Activated CD4-positive, alpha-beta T cell treated with anti-CD3 and anti-CD28 coated beads for 24 hours (primary cell): ENCODE results near the gene AQP1.

Experiments
- DNase-seq, 2 donors: peaks; one replicate each; pipeline ENCODE4 v3.0.0-alpha.2; 2020; ENCODE audit warnings: low read depth in 2 of 2

AQP1 gene

DNA sequence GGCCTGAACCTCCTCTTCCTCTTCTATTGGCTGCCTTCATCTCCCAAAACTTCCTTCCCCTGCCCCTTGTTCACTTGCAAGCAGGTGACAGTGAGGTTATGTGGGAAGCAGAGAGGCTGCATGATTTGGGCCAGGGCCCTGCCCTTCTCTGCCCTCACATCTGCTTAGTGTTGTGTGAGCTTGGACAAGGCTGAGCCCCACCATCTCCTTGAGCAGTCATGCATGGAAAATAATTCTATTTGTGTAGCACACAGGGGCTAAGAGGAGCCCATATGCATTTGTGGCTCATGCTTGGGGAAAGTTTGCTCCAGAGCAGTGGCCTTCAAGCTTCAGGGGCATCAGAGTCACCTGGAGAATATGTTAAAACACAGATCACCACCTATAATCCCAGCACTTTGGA lies 26.8 kb upstream of the AQP1 start:
- DNase-seq: no peak

DNA sequence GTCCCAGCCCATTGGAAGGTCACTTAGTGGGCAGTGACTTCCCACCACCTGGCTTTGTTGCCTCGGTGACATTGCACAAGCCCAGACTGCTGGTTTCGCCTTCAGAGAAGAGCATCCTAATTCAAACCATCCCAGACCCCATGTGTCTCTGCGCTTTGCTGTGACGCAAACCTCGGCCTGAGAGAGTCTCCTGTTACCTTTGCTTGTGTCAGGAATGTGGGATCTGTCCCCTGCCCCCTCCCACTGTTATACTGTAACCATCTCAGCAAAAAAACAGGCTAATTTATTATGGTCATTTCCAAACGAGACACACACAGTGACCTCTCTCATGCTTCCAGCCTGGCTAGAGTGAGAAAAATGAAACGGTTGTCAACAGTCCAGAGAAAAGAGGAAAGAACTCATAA lies 25.0 kb upstream of the AQP1 start:
- DNase-seq: no peak

DNA sequence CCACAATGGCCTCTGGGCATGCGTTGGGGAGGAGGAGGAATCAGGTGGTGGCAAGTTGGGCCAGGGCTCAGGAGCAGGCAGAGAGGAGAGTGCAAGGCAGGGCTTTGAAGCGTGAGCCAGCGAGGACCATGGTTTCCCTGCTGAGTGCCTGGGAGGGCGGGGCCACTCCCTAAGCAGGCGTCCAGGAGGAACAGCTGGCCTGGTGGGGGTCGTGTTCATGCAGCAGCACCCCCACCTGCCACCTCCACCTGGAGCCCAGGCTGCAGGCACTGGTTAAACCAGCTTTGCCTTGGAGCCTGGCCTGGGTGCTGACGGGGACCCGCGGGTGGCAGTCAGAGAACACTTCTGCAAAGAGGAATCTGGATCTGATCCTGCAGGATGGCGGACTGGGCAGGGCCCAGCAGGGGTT lies 24.2 kb upstream of the AQP1 start:
- no peak for DNase-seq

- DNase-seq: no peak
These were observed 22.9 kb upstream of the AQP1 start for GRCh38 chr7:30888747-30889146.

DNA sequence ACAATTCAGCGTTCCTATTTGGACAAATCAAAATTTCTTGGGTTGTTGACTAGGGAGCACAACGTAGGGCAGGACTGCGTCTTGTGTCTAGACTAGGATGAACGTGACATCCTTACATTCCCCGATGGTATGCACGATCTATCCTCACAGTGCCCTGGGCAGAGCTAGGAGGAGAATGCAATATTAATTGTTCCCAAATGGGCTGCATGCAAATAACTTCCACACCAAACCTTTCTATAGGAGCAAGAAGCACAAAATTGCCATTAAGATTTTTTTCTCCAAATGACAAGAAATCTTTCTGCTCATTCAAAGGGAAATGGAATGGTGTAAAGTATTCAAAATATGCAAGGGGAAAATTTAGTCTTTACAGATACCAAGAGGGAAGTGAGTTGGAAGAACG lies 21.4 kb upstream of the AQP1 start:
- DNase-seq: no peak

DNA sequence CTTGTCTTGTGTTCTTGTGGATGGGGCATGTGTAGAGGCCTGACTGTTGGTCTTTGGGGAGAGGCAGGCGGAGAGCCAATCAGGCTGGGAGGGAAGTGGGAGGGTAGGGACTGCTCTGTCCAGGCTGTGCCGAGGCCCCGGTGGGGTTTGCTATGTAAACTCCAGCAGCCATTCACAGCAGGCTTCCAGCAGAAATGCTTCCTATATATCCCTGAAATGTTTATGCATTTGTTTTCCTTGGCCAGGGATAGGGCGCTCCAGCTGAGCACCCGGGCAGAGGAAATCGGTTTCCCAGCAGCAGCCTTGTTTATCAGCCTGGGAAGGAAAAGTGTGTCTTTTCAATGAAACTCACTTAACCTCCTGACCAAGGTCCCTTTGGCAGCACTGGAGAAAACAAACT lies 18.3 kb upstream of the AQP1 start:
- no peak for DNase-seq

- DNase-seq: no peak
These were observed 17.6 kb upstream of the AQP1 start for GRCh38 chr7:30894009-30894408.

- no peak for DNase-seq
These were observed 16.6 kb upstream of the AQP1 start for GRCh38 chr7:30894866-30895605.

- DNase-seq: no peak
These were observed 15.6 kb upstream of the AQP1 start for GRCh38 chr7:30896036-30896435.

DNA sequence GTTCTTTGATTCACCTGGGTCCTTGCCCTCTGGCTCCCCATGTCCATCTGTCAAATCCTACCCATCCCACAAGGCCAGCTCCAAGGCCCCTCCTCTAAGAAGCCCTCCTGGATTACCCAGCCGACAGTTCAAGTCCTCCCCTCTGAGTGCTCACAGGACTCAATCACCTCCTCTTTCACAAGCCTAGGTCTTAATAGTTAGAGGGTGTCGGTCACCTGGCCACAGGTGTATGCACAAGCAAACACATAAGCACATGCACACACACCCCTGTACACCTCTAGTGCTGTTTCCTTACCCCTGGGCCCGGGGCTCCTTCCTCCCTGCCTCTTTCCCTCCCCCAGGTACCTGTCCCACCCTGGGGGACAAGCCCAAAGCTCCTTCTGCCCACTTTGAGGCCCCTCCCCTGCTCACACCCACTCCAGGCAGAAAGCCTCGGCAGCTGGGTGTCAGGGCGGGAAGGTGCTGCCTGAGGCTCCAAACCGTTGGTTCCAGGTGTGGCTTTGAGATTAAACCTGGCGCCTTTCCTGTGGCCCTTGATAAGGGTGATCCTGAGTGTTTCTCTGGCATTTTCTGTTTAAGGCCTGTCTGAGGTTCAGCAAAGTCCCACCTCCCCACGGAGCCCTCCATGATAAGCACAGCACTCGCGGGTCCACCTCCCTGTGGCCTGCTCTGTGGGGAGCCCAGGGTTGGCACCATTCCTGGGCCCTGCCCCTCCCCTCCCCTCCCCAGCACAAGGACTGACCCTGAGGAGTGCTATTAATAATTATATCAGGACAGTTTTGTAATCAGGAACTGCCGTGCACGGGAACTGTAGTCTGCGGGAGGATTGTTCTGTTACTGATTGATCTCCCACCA lies 14.6 kb upstream of the AQP1 start:
- no peak for DNase-seq

DNA sequence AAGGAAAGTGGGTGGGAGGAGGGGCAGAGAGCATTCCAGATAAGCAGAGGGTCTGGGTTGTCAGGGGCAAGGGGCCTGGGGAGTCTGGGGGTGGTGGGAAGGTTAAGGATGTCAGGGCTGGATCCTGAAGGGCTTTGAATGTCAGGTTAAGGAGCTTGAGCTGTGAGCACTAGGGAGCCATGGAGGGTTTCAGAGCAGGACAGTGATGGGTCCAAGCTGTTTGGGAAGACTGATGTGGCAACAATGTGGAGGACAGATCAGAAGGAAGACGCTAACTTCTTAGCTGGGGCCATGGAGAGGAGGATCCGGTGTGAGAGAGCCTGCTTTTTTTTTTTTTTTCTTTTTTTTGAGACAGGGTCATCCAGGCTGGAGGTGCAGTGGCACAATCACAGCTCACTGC lies 13.9 kb upstream of the AQP1 start:
- DNase-seq: no peak

GRCh38 chr7:30898411-30898810 lies 13.2 kb upstream of the AQP1 start:
- no peak for DNase-seq

DNA sequence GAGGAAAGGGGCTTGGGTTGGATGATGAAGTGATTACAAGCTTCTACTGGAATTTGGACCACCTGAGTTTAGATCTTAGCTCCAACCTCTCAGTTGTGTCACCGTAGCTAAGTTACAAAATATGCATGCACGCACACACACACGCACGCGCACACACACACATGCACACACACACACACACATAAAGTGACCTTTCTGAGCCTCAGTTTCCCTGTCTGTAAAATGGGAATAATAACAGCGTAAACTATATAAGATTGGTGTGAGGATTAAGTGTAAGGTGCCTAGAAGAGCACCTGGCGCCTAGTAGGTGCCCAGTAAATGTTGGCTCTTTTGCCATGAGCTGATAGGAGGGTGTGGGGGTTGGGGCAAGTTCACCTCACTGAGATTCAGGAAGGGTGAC lies 12.6 kb upstream of the AQP1 start:
- DNase-seq: no peak

DNA sequence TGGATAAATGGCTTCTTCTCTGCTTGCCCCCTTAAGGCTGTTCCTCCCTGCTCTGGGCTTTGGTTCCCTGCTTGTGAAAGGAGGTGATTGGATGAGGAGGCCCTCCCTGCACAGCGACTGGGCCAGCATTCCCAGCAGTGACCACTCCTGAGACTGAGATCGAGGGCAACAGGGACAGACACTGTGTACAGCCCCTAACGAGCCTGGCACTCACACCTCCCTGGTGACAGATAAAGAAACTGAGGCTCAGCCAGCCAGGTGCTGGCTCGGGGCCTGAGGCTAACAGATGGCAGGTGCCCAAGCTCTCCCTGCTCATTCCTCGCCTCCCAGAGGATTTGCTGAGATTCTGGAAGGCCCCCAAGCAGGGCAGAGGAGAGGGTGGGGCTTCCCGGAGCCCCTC lies 12.0 kb upstream of the AQP1 start:
- DNase-seq: no peak

DNA sequence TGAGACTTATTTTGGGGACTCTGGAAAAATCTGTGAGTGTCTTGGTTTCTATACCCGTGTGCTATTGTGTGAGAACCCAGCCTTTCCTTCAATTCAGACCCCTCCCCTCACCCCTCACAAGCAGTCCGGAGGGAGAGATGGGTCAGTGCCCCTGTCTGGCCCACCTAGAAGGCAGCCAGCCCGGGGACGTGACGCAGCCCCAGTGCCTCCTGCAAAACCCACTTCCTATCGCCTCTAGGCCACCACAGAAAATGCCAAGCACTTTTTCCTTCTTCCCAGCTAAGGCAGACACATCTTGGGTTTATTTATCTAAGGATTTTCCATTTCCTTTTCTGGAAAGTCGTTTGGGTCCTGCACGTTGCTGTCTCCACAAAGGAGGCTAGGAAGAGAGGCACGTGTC lies 11.6 kb upstream of the AQP1 start:
- DNase-seq: no peak

GRCh38 chr7:30900803-30901362 lies 10.8 kb upstream of the AQP1 start:
- DNase-seq: no peak

DNA sequence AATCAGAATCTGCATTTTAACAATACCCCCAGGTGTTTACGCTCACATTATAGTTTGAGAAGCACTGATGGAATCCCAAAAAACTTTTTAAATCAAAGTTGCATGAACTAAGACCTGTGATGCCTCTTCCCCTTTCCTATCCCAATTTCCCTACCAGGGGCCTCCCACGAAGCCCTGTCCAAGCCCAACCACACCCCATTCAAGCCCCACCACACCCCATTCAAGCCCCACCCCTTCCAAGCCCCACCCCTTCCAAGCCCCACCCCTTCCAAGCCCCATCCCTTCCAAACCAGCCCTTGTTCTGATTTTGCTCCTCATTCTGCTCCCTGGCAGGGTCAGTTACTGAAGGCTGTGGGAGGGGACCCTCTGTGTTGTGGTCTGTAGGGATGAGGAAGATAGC lies 9.8 kb upstream of the AQP1 start:
- no peak for DNase-seq

DNA sequence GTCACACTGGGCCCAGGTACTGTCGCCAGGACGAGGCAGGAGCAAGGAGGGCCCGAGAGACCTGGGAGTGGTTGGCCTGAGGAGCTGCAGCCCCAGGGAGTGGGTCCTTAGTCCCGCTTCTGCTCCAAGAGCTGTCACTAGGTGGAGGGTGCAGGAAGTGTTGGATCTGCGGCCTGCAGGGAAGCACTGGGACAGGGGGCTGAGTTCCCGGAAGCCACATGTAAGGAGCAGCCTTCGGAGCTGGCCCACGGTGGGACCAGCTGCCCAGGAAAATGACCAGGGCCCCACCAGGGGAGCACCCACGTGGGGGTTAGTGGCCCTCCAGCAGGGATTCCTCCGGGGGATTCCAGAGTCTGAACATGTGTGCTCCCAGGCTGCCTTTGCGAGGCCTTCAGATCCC lies 9.2 kb upstream of the AQP1 start:
- no peak for DNase-seq

DNA sequence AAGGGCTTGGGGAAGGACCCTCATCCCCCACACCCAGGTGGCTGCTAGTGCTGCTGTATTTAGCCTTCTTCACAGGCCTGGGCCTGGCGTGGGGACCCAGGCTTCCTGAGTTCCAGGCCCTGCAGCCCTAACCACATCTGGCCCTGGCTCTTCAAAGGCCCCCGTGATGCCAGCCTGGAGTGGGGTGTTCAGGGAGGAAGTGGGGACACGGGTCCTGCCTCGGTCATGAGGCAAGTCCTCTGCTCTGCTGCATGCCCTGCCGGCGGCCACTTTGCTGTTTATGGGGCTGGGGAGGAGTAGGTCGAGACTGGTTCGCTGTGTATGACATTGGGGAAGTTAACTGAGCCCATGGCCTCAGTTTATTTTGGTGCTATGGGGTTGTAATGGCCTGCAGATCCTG lies 8.5 kb upstream of the AQP1 start:
- no peak for DNase-seq

- no peak for DNase-seq
These were observed 7.1 kb upstream of the AQP1 start for GRCh38 chr7:30904561-30904960.

DNA sequence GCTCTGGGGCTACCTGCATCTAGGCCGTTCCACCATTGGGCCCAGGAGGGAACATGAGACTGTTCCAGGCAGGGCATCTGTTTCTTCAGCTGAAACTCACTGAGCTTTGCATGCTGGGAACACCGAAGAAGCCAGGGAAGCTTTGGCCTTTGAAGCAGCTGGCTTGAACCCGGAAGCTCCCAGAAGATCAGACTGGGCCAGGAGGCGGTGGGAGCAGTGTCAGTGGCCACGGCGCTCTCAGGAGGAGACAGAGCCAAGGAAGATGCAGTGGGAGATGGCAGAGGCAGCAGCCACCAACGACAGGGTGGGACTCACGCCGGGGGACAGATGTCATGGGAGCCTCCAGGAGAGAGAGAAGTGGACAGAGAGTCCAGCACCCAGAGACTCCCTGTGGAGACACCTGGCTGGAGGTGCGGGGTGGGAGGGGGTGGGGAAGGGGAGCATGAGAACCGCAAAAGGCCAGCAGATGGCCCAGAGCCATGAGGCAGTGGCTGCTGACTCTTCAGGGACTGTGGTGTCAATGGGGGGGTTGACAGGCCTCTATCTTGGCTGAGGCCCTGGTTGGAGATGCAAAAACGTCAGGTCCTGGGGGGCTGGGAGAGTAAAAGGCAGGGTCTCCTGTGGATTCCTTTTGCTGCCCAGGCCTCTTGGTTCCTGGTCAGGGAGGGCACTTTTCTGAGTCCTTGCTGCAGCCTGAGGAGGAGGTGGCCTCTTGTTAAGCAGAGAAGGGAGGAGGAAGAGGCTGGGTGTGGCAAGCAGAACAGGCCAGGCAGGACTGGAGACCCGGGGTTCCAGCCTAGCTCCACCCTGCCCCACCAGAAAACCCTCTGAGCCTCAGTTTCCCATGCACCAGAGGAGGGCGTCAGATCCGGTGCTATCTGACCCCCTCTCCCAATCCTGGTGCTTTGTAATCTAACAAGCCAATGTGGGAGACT lies 6.3 kb upstream of the AQP1 start:
- no peak for DNase-seq

DNA sequence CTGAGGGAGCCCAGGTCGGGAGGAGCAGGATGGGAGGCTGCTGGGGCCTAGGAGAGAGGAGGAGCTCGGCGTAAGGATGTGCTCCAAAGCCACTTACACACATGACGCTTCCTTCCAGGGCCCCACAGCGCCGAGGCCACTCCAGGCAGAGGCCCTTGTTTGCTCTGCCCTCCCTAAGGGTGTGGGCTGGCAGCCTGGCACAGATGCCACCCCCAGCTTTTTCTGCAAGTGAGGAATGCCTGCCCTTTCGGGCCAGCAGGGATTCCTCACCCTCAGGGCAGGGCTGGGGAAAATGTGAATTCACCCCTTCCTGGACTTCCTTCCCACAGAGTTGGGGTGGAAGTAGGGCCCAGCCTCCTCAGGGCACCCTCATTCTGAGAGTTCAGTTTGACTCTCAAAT lies 5.6 kb upstream of the AQP1 start:
- no peak for DNase-seq
